HepG2 (cell line): ENCODE measurements around the gene GPS2. TPM values are rescaled to one million over a fixed set of nuclear protein-coding genes. Genes with fewer than 3 reads are reported as not detected.

Experiments
- HES4 ChIP-seq: sonication (generic); formaldehyde crosslinking; IDR thresholded peaks from 2 replicates; pipeline ENCODE4 v1.9.0; 2021; ENCODE audit warnings: mild to moderate bottlenecking, missing genetic modification reagents, borderline replicate concordance
- HMGA1 ChIP-seq: sonication (generic); formaldehyde crosslinking; conservative IDR thresholded peaks from 2 replicates; pipeline ENCODE4 v1.4.0; 2020; ENCODE audit warnings: missing genetic modification reagents
- IRF9 ChIP-seq: sonication (generic); formaldehyde crosslinking; IDR thresholded peaks from 2 replicates; pipeline ENCODE4 v1.8.0; 2022; ENCODE audit warnings: missing genetic modification reagents, mild to moderate bottlenecking, borderline replicate concordance
- JDP2 ChIP-seq: sonication (generic); formaldehyde crosslinking; IDR thresholded peaks from 2 replicates; pipeline ENCODE4 v1.8.1; 2022; ENCODE audit warnings: missing genetic modification reagents, borderline replicate concordance
- JUND ChIP-seq: sonication (generic); formaldehyde crosslinking; IDR thresholded peaks from 2 replicates; pipeline ENCODE4 v1.8.0; 2022; ENCODE audit warnings: mild to moderate bottlenecking, missing genetic modification reagents
- KDM5B ChIP-seq: sonication (generic); formaldehyde crosslinking; IDR thresholded peaks from 2 replicates; pipeline ENCODE4 v1.4.0; 2020; ENCODE audit warnings: missing genetic modification reagents, mild to moderate bottlenecking, borderline replicate concordance
- NBN ChIP-seq: fragments of 450-650 bp; conservative IDR thresholded peaks from 2 replicates; pipeline ENCODE4 v1.6.1; 2017
- NFAT5 ChIP-seq: sonication (generic); formaldehyde crosslinking; IDR thresholded peaks from 2 replicates; pipeline ENCODE4 v1.4.0; 2020; ENCODE audit warnings: missing genetic modification reagents
- NFATC3 ChIP-seq: sonication (generic); formaldehyde crosslinking; IDR thresholded peaks from 2 replicates; pipeline ENCODE4 v1.5.1; 2020; ENCODE audit warnings: mild to moderate bottlenecking, missing genetic modification reagents
- NR3C1 ChIP-seq: sonication (generic); formaldehyde crosslinking; IDR thresholded peaks from 2 replicates; pipeline ENCODE4 v1.4.0; 2020; ENCODE audit warnings: missing genetic modification reagents
- RFX1 ChIP-seq: fragments of 450-650 bp; IDR thresholded peaks from 2 replicates; pipeline ENCODE4 v1.6.1; 2017
- TBX3 ChIP-seq: fragments of 450-650 bp; IDR thresholded peaks from 2 replicates; pipeline ENCODE4 v1.6.1; 2017; ENCODE audit warnings: antibody characterized with exemption, mild to moderate bottlenecking, inconsistent platforms, borderline replicate concordance
- ZBTB20 ChIP-seq: sonication (generic); formaldehyde crosslinking; IDR thresholded peaks from 2 replicates; pipeline ENCODE4 v1.8.1; 2023; ENCODE audit warnings: missing genetic modification reagents, low read depth, mild to moderate bottlenecking, borderline replicate concordance
- ZHX2 ChIP-seq, 2 experiments: sonication (generic) in 1 of 2; formaldehyde crosslinking in 1 of 2; IDR thresholded peaks; 2 replicates each; pipeline versions ENCODE4 v1.6.1 to v1.9.0; 2014 to 2022; ENCODE audit warnings: antibody characterized with exemption in 1 of 2, borderline replicate concordance in 1 of 2, inconsistent platforms in 1 of 2, low read depth in 1 of 2, missing genetic modification reagents in 1 of 2
- polyA plus RNA-seq, 8 experiments: library from polyadenylated mRNA; depleted of rRNA in 3 of 8; stranded (reverse) in 7 of 8; unstranded in 1 of 8; fragments of >200 nt; fragmentation: Illumina TruSeq in 4 of 8; extraction: Trizol in 4 of 8; gene quantifications; 2 replicates each; pipeline versions ENCODE4 v1.2.1 to v1.2.3, GENCODE V29; 2011 to 2016; ENCODE audit warnings: low read depth in 4 of 8, missing spikeins in 1 of 8, mixed read lengths in 1 of 8; ENCODE audit not compliant: insufficient read depth in 1 of 8
- total RNA-seq, 5 experiments: library from RNA; depleted of rRNA; stranded (reverse); fragments of >200 nt; fragmentation: Illumina TruSeq; extraction: Trizol; gene quantifications; 2 replicates each; pipeline ENCODE4 v1.2.3, GENCODE V29; 2016; ENCODE audit warnings: low read depth in 1 of 5

The GPS2 gene
- total and polyA plus RNA-seq, 2 of the 13 experiments (the other 11 are each of a cell fraction or from before 2014, with no cell fraction given): 58.0 to 59.4 TPM

DNA sequence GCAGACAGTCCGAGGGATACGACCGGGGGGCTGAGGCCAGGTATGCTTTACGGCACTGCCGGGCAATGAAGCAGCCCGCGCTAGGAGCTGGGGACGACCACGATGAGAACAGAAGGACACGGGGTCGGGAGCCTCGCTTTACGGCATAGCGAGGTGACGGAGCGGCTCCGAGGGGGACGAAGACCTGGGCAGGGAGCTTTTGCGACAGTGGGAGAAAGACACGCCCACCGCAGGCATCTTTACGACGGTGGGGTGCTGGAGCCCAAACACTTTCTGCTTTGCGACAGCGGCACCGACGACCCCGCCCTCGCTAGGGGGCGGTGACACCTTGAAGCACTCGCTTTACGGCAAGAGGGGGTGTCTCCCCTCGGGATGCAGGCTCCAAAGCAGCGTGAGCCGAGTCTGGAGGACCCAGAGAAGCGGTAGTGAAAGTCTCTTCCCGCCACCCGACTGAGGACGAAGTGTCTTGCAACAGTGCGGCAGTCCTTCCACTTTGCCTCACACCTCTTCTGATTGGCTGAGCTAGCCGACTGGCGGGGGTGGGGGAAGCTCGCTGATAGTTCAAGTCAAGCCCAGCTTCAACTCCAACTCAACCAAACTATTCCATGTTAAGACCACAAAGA lies 14.3 kb upstream of the GPS2 start (continued):
- TF ChIP-seq IRF9 (CRISPR knock-in tag) (peak; percentile 36; the same call in 1 of the 2 replicates), HMGA1 (no peak), ZBTB20 (CRISPR knock-in tag) (no peak), JUND (CRISPR knock-in tag) (peak; percentile 9; the same call in 1 of the 2 replicates), NFAT5 (CRISPR knock-in tag) (no peak), NBN (no peak), NFATC3 (no peak), JDP2 (no peak), ZHX2 (IDR thresholded peaks at IDR 0.05; ENCODE audit: low read depth) (peak; percentile 29; the same call in 1 of the 2 replicates), ZHX2 (CRISPR knock-in tag; IDR thresholded peaks at IDR 0.05; ENCODE audit: borderline replicate concordance) (no peak), KDM5B (CRISPR knock-in tag) (peak; percentile 15; the same call in 1 of the 2 replicates), HES4 (CRISPR knock-in tag) (no peak), NR3C1 (CRISPR knock-in tag) (no peak), RFX1 (peak; percentile 74; the same call in 1 of the 2 replicates), TBX3 (peak; percentile 81)
